CD4-positive, alpha-beta T cell treated with Interleukin-6 for 4 hours (primary cell): Measurements from ENCODE around the gene KIF14.
"Not testable (repeated sequence)": the region's sequence is repeated elsewhere in the genome, so short reads cannot be mapped to it uniquely, and the experiment has no call there.

Experiments used
- DNase-seq: peaks from one replicate; pipeline ENCODE4 v3.0.0-alpha.2; 2020; ENCODE audit warnings: mixed read lengths

KIF14 gene

DNA sequence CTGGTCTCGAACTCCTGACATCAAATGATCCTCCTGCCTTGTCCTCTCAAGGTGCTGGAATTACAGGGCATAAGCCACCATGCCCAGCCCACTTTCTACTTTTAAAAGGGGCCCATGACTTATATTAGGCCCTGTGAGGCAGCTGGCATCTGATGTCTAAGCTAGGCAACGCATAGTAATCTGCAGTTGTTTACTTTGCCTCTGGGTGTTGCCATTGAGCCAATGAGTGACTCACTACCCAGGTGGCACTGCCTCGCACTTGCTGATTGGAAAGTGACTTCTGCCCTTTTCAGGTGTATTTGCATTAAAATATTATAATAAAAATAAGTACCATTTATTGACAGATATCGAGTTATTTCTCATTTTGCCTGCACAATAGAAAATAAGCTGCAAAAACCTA, 84.9 kb downstream of the KIF14 start:
- DNase-seq = peak; percentile 32

DNA sequence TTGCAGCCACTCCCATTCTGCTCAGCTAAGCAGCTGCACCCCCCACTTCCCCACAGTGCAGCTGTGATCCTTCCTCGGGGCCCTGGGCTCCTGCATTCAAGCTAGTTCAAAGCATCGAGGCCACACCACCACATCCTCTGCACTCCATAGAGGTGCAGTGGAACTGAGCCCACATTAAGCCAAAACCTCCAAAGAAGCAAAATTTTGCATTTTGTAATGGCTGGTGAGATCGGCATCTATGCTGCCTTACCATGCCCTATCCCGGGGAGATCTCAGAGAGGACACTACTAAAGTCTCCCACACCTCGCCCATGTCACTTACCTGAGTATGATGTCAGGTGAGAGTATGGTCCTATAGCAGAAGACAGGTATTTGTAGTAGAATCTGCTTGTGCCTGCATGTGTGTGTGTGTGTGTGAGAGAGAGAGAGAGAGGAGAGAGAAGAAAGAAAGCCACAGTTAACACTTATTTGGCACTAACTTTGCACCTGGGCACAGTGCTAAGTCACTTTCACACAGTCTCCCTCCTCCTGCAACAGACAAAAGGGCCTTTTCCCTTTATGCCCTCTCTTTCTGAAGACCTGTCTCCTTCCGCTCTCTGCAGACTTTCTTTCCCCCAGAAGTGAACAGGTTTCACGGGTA, 89.8 kb downstream of the KIF14 start:
- peak; percentile 73 for DNase-seq

DNA sequence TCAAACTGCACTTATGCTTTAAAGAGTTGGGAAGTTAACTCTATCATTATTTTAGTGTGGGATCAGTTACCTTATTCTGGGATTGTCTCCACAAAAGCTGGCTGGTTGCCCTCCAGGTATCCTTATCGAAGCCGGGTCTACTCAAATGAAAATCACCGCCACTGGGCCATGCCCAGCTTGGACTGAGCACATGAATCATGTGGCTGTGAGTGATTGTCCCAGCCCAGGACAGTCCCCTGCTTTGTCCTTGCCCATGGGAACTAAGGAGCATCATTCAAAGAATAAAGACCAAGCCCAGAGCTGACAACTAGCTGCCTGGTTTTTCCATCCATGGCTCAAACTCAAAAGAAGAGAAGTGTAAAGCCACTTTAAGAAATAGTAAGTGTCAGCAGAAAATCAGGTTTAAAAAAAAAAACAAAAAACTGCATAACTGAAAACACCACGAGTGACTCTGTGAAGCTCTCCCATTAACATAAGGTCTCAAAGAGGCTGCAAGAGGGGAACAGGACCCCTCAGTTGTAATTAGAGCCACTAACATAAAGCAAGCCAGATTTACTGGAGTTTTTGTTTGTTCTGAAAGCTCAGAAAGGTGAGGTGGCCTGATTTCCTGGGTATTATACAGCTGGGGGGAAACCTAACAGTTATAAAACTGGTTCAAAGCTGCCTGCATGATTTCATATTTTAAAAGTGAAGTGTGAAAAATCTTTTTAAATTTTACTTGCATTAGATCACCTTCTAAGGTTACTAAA, 91.5 kb downstream of the KIF14 start:
- no peak for DNase-seq

DNA sequence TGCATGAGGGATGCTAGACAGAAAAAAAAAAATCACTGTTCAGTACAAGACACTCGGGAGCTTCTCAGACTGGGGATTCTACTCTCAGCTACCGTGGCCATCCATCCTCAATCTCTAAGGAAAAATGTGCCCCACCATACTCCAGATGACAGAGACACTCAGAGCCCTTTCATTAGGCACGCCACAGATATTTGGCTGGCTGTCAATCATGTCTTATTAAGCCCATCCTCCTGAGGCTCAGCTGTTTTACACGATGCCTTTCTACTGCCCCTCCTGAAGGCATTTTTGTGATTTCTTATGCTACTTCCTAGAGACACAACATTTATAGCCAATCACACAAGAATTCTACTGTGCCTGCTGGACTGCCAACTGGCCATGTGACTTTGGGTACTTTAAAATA, 92.9 kb downstream of the KIF14 start:
- DNase-seq = no peak

DNA sequence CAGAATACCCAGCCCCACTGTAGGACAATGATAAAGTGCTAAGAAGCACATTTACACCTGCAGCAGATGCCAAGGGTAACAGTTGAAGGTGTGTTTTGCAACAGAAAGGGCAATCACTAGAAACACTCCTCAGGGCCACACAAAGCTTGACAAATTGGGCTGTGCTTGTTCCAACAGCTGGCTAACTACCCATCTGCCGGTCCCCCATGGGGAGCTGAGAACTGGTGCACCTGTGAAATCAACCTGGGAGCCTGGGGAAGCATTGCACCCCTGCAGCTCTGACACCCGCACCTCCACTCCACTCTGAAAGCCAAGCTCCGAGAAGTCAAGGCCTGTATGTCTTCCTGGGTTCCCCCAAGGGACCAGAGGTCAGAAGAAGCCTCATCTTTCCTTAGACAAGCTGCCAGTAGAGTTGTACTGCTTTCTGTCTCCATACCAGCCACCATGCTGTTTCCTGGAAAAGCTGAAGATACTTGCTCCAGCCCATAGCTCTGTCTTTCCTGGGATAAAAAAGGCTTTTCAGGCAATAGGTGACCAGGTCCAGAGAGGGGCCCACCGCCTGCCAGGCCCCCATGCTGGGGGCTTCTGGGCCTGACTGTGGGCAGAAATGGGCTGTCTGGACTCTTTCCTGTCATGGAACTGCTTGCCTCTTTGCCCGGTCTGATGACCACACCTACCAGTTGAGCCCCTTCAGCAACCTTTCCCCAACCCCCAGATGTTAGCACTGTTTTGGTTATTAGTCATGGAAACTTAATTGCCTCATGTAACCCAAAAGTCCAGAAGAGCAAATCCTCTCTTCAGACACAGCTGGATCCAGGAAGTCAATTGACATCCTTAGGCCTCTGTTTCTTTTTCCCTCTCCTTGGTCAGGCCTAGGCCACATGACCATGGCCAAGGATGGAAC, 93.6 kb downstream of the KIF14 start:
- DNase-seq = no peak

DNA sequence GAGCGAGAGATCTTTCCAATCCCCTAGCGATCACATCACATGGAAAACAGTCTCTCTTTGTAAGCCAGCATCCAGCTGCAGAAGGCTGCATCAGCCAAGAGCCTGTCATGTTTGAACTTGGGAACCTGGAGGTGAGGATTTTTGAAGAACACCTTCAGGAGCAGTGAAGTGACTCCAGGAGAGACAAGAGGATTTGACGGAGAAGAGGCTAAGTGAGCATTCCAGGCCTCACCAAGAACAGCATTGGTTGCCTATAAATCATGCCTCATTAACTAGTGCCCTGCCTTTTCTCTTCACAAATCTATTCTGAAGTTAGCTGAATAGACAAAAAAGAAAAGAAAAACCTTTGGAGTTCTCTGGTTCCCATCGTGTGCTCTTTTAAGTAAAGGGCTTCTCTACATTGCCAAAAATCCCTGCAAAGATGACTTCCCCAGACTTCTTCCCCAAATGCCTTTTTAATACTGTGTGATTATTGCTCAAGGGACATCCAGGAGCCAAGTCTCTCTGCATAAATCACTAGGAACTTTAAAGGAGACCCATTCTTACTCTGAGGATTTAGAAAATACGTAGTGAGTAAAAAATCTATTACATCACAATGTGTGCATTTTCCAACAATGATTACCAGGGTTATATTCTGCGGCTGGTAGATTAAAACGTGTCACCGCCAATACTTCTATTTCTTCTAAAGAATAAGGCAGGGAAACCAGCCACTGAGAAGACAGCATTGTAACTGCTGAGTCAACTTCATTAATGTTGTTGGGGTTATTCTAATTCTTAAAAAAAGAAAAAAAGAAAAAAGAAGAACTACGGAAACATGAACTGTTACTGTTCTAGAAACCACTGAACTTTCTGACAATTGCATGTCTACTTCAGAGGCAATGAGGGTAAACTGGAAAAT, 95.2 kb downstream of the KIF14 start:
- DNase-seq = no peak

DNA sequence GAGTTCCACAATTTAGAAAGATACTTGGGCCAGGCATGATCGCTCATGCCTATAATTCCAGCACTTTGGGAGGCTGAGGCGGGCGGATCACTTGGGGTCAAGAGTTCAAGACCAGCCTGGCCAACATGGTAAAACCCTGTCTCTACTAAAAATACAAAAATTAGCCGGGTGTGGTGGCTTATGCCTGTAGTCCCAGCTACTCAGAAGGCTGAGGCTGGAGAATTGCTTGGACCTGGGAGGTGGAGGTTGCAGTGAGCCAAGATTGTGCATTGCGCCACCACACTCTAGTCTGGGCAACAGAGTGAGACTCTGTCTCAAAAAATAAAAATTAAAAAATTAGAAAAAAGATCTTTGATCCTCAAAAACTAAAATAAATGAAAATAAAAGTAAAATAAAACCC, 96.0 kb downstream of the KIF14 start:
- not testable (repeated sequence) for DNase-seq

DNA sequence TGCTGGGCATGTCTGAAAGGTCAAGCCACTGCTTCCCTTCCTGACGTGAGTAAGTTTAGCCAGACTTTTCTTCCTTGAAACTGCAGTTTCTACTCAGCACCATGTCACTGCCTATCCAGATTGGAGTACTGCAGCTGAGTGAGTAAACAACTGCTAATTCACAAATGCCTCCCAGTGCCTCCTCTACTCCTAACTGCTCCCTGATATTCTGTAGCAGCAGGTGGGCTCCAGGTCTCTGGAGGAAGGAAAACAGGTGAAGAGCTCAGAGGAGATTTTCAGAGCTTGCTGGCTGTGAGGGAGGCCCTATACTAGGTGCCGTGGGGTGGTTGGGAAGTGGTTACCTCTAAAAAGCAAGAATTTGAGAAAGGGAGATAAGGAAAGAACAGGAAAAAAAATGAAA, 96.5 kb downstream of the KIF14 start:
- no peak for DNase-seq

DNA sequence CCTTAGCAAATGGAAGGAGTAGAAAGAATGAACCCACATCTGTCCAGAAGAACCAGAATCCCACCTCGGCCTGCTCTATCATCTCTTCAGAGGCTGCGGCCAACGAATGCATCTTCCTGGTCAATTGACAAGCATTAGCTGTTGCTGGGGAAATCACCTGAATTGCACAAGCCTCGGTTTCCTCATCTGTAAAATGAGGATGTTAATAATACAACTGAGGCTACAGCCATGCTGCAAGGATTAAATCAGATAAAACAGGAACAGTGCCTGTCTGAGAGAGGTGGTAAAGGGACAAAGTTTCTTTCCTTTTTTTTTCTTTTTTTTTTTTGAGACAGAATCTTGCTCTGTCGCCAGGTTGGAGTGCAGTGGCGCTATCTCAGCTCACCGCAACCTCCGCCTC, 99.8 kb downstream of the KIF14 start:
- DNase-seq = no peak

DNA sequence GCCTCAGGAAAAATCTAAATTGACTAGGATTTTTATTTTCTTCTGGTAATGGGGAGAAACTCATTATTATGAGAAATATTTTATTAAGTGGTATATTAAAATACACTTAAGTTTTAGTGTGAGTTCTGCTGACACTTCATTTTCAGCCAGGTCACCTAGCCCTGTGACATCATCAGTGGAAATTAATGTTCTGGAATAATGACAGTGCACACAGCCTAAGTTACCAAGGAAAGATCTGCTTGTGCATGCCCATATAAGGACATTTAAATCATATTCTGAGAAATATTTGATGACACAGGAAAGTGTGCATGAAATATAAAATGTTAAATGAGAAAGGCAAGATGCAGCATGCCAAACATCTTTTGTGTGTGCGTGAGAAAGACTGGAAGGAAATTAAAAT, 102.0 kb downstream of the KIF14 start:
- no peak for DNase-seq

DNA sequence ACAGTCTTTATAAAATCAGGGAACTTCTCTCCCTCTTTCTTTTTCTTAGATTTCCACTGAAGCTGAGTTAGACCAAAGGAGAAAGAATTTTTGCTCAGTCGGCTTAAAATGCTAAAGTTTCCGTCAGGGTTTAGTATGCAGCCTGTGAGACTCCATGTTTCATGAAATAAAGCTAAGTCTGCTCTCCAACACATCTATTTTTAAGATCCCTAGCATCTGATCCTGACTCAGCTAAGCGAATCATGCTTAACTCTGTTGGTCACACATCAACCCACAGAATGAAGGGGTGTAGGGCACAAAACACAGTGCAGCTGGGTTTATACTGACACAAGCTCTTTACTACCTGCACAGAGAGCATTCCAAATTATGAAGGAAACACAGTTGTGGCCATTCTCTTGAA, 108.4 kb downstream of the KIF14 start:
- no peak for DNase-seq

DNA sequence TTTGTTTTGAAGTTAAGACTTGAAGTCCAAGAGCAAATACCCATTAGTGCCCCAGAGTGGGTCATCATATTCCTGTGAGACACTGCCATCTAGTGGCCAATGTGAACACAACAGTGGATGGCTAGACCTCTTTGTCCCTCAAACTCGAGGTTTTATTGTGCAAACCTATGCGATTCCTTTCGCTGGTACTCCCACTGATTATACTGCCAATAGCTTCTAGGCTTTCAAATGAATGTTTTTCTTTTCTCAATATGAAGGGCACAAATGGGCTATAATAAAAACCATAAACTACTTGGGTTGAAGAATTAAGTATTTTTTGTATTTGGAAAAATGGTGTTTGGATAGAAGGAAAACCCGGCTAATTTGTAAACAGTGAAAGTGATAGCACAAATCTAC, 110.3 kb downstream of the KIF14 start:
- DNase-seq = peak; percentile 73

DNA sequence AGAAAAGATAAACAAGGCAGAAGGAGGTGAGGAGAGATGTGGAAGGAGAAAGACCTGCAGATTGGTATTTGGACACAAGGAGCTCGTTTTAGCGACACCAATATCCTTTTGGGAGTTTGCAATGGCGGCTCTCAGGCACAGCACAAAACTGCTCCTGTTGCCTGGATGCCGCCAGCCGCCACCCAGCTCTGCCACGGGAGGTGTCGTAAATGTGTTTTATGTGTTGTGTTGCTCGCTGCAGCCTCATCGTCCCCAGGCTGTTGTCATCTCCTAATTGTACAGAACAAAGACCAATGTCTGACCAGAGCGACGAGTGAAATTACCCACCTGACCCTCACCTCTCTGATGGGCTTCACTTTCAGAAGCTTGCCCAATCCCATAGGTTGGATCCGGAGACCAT, 114.1 kb downstream of the KIF14 start:
- no peak for DNase-seq

DNA sequence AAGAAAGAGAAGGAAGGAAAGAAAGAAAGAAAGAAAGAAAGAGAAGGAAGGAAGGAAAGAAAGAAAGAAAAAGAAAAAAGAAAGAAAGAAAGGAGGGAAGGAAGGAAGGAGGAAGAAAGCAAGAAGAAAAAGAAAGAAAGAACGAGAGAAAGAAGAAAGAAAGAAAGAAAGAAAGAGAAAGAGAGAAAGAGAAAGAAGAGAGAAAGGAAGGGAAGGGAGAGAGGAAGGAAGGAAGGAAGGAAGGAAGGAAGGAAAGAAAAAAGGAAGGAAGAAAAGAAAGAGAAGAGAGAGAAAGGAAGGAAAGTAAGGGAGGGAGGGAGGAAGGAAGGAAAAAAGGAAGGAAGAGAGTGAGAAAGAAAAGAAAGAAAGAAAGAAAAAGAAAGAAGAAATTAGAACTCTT, 115.3 kb downstream of the KIF14 start:
- no peak for DNase-seq
